T47D (cell line): ENCODE measurements around the gene UBE2C.

ENCODE experiments used
- DNase-seq, 2 experiments: peaks; one replicate each; pipeline versions ENCODE4 v3.0.0 to v3.0.0-alpha.2; 2011 to 2012; ENCODE audit warnings: low read depth in 1 of 2, low spot score in 1 of 2
- JUND ChIP-seq: IDR thresholded peaks from 2 replicates; pipeline ENCODE4 v1.6.1; 2012; ENCODE audit warnings: low read depth
- in situ Hi-C: cut with HindIII; loops from 2 replicates; pipeline ENCODE4 v1.10.0; 2016; ENCODE audit warnings: low sequenced_read_pairs, low pct_unique_long_range_greater_than_20kb

Gene UBE2C

GRCh38 chr20:45848421-45848820 is 36.0 kb downstream of the UBE2C start:
- TF ChIP-seq JUND, result no peak
- in situ Hi-C loops, result no loop called here
- DNase-seq, result no peak

- peak; percentile 59; the same call in 1 of the 2 replicates for TF ChIP-seq JUND
- peak in 1 of 2 experiments; percentile 64 for DNase-seq
- in situ Hi-C loops, result no loop called here
Observed at GRCh38 chr20:45848969-45849582, 36.6 kb downstream of the UBE2C start.

GRCh38 chr20:45850238-45850637 is 37.8 kb downstream of the UBE2C start:
- in situ Hi-C loops, result no loop called here
- no peak for DNase-seq

GRCh38 chr20:45850926-45851325 is 38.5 kb downstream of the UBE2C start:
- no peak for TF ChIP-seq JUND
- DNase-seq, result no peak
- in situ Hi-C loops, result no loop called here

More at GRCh38 chr20:45850238-45850637, 37.8 kb downstream of the UBE2C start:
- TF ChIP-seq JUND, result no peak

GRCh38 chr20:45851501-45851900 is 39.1 kb downstream of the UBE2C start:
- DNase-seq, result no peak
- in situ Hi-C loops, result no loop called here
- no peak for TF ChIP-seq JUND

- TF ChIP-seq JUND, result no peak
- in situ Hi-C loops, result no loop called here
- DNase-seq, result no peak
Observed at GRCh38 chr20:45852326-45852725, 39.9 kb downstream of the UBE2C start.

- in situ Hi-C loops, result no loop called here
- DNase-seq, result no peak
- TF ChIP-seq JUND, result no peak
Observed at GRCh38 chr20:45853484-45853883, 41.0 kb downstream of the UBE2C start.

GRCh38 chr20:45857114-45857881 is 44.9 kb downstream of the UBE2C start, which contains the start of the genes ACOT8 and ZSWIM3:
Gene ACOT8 (minus strand): TSS chr20:45857392. CDS start chr20:45857315, 77 bp downstream.
Gene ZSWIM3 (plus strand): TSS chr20:45857614. CDS start chr20:45857826, 212 bp downstream.
- TF ChIP-seq JUND, result no peak
- in situ Hi-C loops, result no loop called here
- peak; percentile 100 for DNase-seq

- no peak for DNase-seq
- in situ Hi-C loops, result no loop called here
- TF ChIP-seq JUND, result no peak
Observed at GRCh38 chr20:45857882-45858216, 45.4 kb downstream of the UBE2C start.

- in situ Hi-C loops, result no loop called here
- no peak for TF ChIP-seq JUND
Observed at GRCh38 chr20:45859916-45860315, 47.5 kb downstream of the UBE2C start.

GRCh38 chr20:45860560-45861220 is 48.2 kb downstream of the UBE2C start:
- in situ Hi-C loops, result no loop called here
- no peak for DNase-seq
- TF ChIP-seq JUND, result no peak

More at GRCh38 chr20:45859916-45860315, 47.5 kb downstream of the UBE2C start:
- DNase-seq, result no peak

GRCh38 chr20:45861221-45862075 is 49.0 kb downstream of the UBE2C start:
- in situ Hi-C loops, result no loop called here
- peak in 1 of 2 experiments; percentile 31 for DNase-seq
- no peak for TF ChIP-seq JUND
